HL-60/S4 treated with retinoic acid at 250 ng/mL for 4 days and 3 days (cell line): ENCODE data around the gene FBXO47.
"Not testable (repeated sequence)": the region's sequence is repeated elsewhere in the genome, so short reads cannot be mapped to it uniquely, and the experiment has no call there.

Experiments
- in situ Hi-C: fragments of 300-500 bp; cut with MboI; formaldehyde crosslinking; loops from 2 replicates; pipeline ENCODE4 v1.7.0; 2022; ENCODE audit warnings: low sequenced_read_pairs

FBXO47 gene

GRCh38 chr17:38925263-38925995 is 41.8 kb downstream of the FBXO47 start, which contains the start of gene LASP1NB:
Gene LASP1NB, plus strand, starts transcription at chr17:38925614.
- in situ Hi-C loops = no loop called here

- in situ Hi-C loops = no loop called here
Measured at GRCh38 chr17:38922538-38923297, 44.5 kb downstream of the FBXO47 start.

GRCh38 chr17:38921756-38922411 is 45.3 kb downstream of the FBXO47 start:
- in situ Hi-C loops = no loop called here

- in situ Hi-C loops = no loop called here
Measured at GRCh38 chr17:38920374-38921291, 46.6 kb downstream of the FBXO47 start.

GRCh38 chr17:38919316-38920078 is 47.7 kb downstream of the FBXO47 start:
- in situ Hi-C loops = no loop called here

GRCh38 chr17:38918916-38919315 is 48.3 kb downstream of the FBXO47 start:
- in situ Hi-C loops = no loop called here

- in situ Hi-C loops = no loop called here
Measured at GRCh38 chr17:38918129-38918913, 48.9 kb downstream of the FBXO47 start.

GRCh38 chr17:38917259-38917658 is 49.9 kb downstream of the FBXO47 start:
- in situ Hi-C loops = no loop called here

GRCh38 chr17:38916771-38917170 is 50.4 kb downstream of the FBXO47 start:
- in situ Hi-C loops = no loop called here

GRCh38 chr17:38915639-38915995 is 51.6 kb downstream of the FBXO47 start:
- in situ Hi-C loops = no loop called here

- in situ Hi-C loops = no loop called here
Measured at GRCh38 chr17:38914741-38915638, 52.2 kb downstream of the FBXO47 start.

GRCh38 chr17:38912221-38912813 is 54.9 kb downstream of the FBXO47 start:
- in situ Hi-C loops = no loop called here

- in situ Hi-C loops = not testable (repeated sequence)
Measured at GRCh38 chr17:38911731-38912081, 55.5 kb downstream of the FBXO47 start.

GRCh38 chr17:38911081-38911730 is 56.0 kb downstream of the FBXO47 start:
- in situ Hi-C loops = no loop called here

GRCh38 chr17:38910325-38910724 is 56.9 kb downstream of the FBXO47 start:
- in situ Hi-C loops = no loop called here

GRCh38 chr17:38908676-38909181 is 58.5 kb downstream of the FBXO47 start:
- in situ Hi-C loops = no loop called here
